AG09309 (cell line): ENCODE measurements around the gene GRM2.

Source experiments
- DNase-seq: peaks from one replicate; pipeline ENCODE4 v3.0.0-alpha.2; 2010; ENCODE audit warnings: low read depth
- H3K4me3 ChIP-seq: 2 replicates; pipeline ENCODE4 v1.5.1; 2011; ENCODE audit warnings: mild to moderate bottlenecking, low read depth, low read length, moderate library complexity; ENCODE audit not compliant: control insufficient read depth
- CTCF ChIP-seq: IDR thresholded peaks from 2 replicates; pipeline ENCODE4 v1.5.1; 2011; ENCODE audit warnings: mild to moderate bottlenecking, low read depth, low read length, inconsistent platforms; ENCODE audit not compliant: insufficient read depth, control insufficient read depth; ENCODE audit errors: missing control alignments

Gene GRM2

GRCh38 chr3:51706788-51707731 is at the start of gene GRM2:
Gene GRM2, plus strand, starts transcription at chr3:51707068. Its CDS starts 1,916 bp downstream, at chr3:51708984.
- no peak for TF ChIP-seq CTCF
- no peak for DNase-seq
- peak within 1 kb of the TSS; percentile 20 for H3K4me3 ChIP-seq

GRCh38 chr3:51657234-51657633 is 49.6 kb upstream of the GRM2 start:
- DNase-seq, result no peak
- no peak overlapping the region for H3K4me3 ChIP-seq
- no peak for TF ChIP-seq CTCF

- TF ChIP-seq CTCF, result no peak
- H3K4me3 ChIP-seq, result no peak overlapping the region
- no peak for DNase-seq
These were observed 46.9 kb upstream of the GRM2 start for GRCh38 chr3:51659942-51660341.

- no peak overlapping the region for H3K4me3 ChIP-seq
- no peak for TF ChIP-seq CTCF
- DNase-seq, result no peak
These were observed 44.4 kb upstream of the GRM2 start for GRCh38 chr3:51662456-51662855.

GRCh38 chr3:51668756-51669155 is 38.1 kb upstream of the GRM2 start:
- no peak for TF ChIP-seq CTCF
- no peak overlapping the region for H3K4me3 ChIP-seq
- no peak for DNase-seq

GRCh38 chr3:51669241-51670052 is 37.4 kb upstream of the GRM2 start:
- peak; percentile 32 for DNase-seq
- peak; percentile 99 for TF ChIP-seq CTCF
- H3K4me3 ChIP-seq, result no peak overlapping the region
